Measurements from ENCODE around the gene PLEKHA7. TPM values are rescaled to one million over a fixed set of nuclear protein-coding genes. Genes with fewer than 3 reads are reported as not detected.

The PLEKHA7 gene
- total RNA-seq, 1 experiment from 2014 or later, result 7.2 TPM

DNA sequence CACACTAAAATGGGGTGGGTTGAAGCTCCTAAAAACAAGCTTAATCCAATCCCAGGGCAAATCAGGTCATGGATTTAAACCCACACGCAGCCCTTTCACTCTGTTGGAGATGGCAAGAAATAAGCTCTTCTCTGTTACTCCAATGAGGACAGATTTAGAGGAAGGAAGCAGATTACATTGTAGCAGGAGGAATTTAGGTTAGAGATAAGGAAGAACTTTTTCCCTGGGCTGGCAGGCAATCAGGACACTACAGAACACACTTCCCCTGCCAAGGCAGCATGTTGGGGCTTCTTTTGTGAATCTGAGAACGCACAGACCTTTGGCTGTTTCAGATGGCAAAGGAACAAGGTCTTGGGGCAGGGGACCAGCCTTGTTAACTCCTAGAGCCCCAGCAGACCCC, 229.5 kb downstream of the PLEKHA7 start:
- Histone ChIP-seq H3K9me3 (ENCODE audit: control insufficient read depth in 1 of 2, insufficient read depth in 1 of 2, low read depth in 1 of 2, low read length in 2 of 2) (no peaks in the 10 kb centered on the region), H2AFZ (ENCODE audit: low read depth, low read length, poor library complexity, severe bottlenecking) (no peak overlapping the region), H3K9ac (ENCODE audit: low read length) (no peak overlapping the region), H3K4me2 (ENCODE audit: low read length) (no peak overlapping the region), H3K4me1 (ENCODE audit: control insufficient read depth in 1 of 2, insufficient read depth in 2 of 2, low read length in 2 of 2) (peaks cover 34 to 54% of the 10 kb centered on the region in 2 experiments), H3K27ac (ENCODE audit: low read depth, low read length) (no peak overlapping the region), H3K27me3 (ENCODE audit: insufficient read depth, low read length) (no peaks in the 10 kb centered on the region), H3K36me3 (ENCODE audit: control insufficient read depth in 1 of 2, insufficient read depth in 2 of 2, low read length in 2 of 2) (no peaks in the 10 kb centered on the region), H3K79me2 (ENCODE audit: insufficient read depth, low read length) (no peaks in the 10 kb centered on the region), H3K9me2 (ENCODE audit: insufficient read depth) (no peaks in the 10 kb centered on the region), H3K4me3 (replicated peaks in 1 of 2; ENCODE audit: low read depth in 1 of 2, low read length in 2 of 2) (no peak overlapping the region), H4K20me1 (ENCODE audit: insufficient read depth) (no peaks in the 10 kb centered on the region)
- ChIA-PET CTCF (interaction anchor here (1.2 to 1.5 kb wide), 3 partner anchors 26 to 815 kb away, joined by 3 to 6 read pairs (median 4); no protein-coding TSS in a partner anchor), POLR2A (no interaction called here), RAD21 (ENCODE audit: low non-redundant PET in 1 of 2, low total read pairs in 2 of 2, uncharacterized antibody in 2 of 2, unreplicated experiment in 2 of 2) (interaction anchor here in 1 of 2 experiments (0.5 kb wide), 1 partner anchor 279 kb away, joined by 5 read pairs; no protein-coding TSS in a partner anchor)
- ATAC-seq, result no peak
- no TSS peak for BruUV-seq (replicated peaks)
- DNase-seq (ENCODE audit: low read depth, low spot score), result no peak
- intact Hi-C loops (cut with micrococcal nuclease), result loop anchor here (2.0 to 5.0 kb wide), 2 partner anchors 153 to 278 kb away; no protein-coding TSS in a partner anchor
- no peak for TF ChIP-seq SP1 (IDR thresholded peaks at IDR 0.05; ENCODE audit: low read depth)
- no peak for TF ChIP-seq ZNF274 (IDR thresholded peaks at IDR 0.05; ENCODE audit: low read depth, low read length)
- no peak for TF ChIP-seq YY1 (IDR thresholded peaks at IDR 0.05; ENCODE audit: extremely low read depth, insufficient replicate concordance, low read depth, low read length)
- TF ChIP-seq JUND (IDR thresholded peaks at IDR 0.05), result no peak
- no peak for TF ChIP-seq SRF (IDR thresholded peaks at IDR 0.05; ENCODE audit: low read depth)
- TF ChIP-seq EZH2phosphoT487 (IDR thresholded peaks at IDR 0.05; ENCODE audit: borderline replicate concordance), result no peak
- no peak for TF ChIP-seq RAD21 (IDR thresholded peaks at IDR 0.05; ENCODE audit: low read depth)
- TF ChIP-seq, protein P1, sequence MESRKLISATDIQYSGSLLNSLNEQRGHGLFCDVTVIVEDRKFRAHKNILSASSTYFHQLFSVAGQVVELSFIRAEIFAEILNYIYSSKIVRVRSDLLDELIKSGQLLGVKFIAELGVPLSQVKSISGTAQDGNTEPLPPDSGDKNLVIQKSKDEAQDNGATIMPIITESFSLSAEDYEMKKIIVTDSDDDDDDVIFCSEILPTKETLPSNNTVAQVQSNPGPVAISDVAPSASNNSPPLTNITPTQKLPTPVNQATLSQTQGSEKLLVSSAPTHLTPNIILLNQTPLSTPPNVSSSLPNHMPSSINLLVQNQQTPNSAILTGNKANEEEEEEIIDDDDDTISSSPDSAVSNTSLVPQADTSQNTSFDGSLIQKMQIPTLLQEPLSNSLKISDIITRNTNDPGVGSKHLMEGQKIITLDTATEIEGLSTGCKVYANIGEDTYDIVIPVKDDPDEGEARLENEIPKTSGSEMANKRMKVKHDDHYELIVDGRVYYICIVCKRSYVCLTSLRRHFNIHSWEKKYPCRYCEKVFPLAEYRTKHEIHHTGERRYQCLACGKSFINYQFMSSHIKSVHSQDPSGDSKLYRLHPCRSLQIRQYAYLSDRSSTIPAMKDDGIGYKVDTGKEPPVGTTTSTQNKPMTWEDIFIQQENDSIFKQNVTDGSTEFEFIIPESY (IDR thresholded peaks at IDR 0.05; ENCODE audit: extremely low read depth, insufficient replicate concordance, low read length), result no peak
- no peak for TF ChIP-seq EGR1 (IDR thresholded peaks at IDR 0.05; ENCODE audit: low read depth)
- TF ChIP-seq, protein P2, sequence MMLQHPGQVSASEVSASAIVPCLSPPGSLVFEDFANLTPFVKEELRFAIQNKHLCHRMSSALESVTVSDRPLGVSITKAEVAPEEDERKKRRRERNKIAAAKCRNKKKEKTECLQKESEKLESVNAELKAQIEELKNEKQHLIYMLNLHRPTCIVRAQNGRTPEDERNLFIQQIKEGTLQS (IDR thresholded peaks at IDR 0.05), result no peak
